A204.1 (cell line): ENCODE measurements around the gene ERVV-1.
"Not testable (repeated sequence)": the region's sequence is repeated elsewhere in the genome, so short reads cannot be mapped to it uniquely, and the experiment has no call there.

ENCODE experiments used
- FAIRE-seq: peaks from 2 replicates; lab custom pipeline; 2012; peaks lifted over from hg19 to GRCh38; lab: Jason Lieb, UNC

ERVV-1 gene

GRCh38 chr19:53019684-53020083 lies 6.0 kb downstream of the ERVV-1 start:
- no peak for FAIRE-seq

- FAIRE-seq, result not testable (repeated sequence)
Measured at GRCh38 chr19:53028306-53028705, 14.6 kb downstream of the ERVV-1 start.

- no peak for FAIRE-seq
Measured at GRCh38 chr19:53034054-53034453, 20.3 kb downstream of the ERVV-1 start.

GRCh38 chr19:53034948-53035675 lies 21.4 kb downstream of the ERVV-1 start:
- FAIRE-seq, result no peak

DNA sequence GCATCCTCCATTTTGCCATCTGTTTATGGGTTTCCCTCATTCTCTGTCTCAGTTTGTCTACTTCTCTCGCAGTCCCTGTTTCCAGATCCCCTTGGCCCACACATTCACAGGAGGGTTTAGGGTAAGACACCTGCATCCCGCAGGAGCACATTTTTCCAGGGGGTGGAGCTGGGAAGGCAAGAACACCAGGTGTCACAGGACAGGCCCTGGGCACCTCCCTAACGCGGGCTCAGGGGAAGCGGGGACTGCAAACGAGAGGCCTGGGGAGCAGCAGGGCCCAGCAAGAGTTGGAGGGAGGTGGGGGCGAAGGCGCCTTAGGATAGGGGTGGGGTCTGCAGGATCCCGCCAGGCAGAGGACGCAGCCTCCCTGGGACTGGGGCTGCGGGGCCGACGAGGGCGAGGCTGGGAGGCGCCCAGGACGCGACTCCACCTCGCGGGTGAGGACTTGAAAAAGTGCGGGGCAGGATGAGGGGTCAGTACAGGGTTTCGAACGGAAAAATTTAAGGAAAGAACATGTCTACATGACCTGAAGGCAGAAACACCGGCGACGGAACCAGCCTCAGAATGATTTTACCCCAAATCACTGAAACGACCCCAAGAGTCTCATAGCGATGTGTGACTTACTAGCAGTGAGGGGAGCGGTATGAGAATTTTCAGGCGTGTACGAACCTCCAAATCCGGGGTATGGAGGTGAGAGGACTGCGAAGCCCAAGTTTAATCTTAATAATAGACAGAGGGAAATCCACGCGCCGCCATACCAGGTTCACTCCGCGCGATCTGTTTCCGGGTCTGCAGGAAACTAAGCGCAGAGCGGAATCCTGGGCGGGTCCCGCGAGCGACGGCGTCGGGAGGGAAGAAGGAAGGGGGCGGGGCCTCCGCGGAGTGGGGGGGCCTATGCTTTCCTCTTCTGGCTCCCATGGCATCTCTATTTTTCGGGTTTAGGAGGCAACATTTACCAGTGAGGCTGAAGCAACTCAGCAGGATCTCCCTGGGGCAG lies 23.7 kb downstream of the ERVV-1 start:
- FAIRE-seq, result no peak

DNA sequence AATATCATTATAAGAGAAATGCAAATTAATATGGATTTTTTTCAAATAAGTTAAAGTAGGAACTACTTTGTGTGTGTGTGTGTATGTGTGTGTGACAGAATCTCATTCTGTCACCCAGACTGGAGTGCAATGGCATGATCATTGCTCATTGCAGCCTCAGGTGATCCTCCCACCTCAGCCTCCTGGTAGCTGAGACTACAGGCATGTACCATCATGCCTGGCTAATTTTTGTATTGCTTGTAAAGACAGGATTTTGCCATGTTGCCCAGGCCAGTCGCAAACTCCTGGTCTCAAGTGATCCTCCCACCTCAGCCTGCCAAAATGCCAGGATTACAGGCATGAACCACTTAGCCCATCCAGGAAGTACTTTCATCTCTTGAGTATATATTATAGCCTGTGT lies 27.6 kb downstream of the ERVV-1 start:
- FAIRE-seq, result no peak

- FAIRE-seq, result no peak
Measured at GRCh38 chr19:53045536-53045935, 31.8 kb downstream of the ERVV-1 start.

- FAIRE-seq, result no peak
Measured at GRCh38 chr19:53047379-53047778, 33.7 kb downstream of the ERVV-1 start.

DNA sequence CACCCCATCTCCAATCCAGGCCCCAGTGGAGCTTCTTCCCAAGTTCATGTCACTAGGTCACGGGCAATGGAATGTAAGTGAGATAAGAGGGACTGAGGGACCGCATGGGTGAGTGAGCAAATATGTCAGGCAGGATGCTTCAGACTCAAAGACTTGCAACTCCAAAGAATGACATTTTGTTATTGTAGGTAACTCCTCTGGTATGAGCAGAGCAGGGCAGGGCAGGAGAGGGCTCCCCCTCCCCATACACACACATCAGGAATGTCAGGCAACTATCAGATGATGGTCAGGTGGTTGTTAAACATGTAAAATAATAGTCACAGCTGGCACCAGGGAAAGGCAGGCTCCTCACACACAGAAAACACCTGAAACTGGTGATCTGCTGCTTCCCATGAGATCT lies 41.4 kb downstream of the ERVV-1 start:
- FAIRE-seq, result no peak

- FAIRE-seq, result no peak
Measured at GRCh38 chr19:53057904-53058580, 44.3 kb downstream of the ERVV-1 start.
